GM23248 (cell line): Measurements from ENCODE around the gene VAV2.

Source experiments
- EZH2 ChIP-seq: fragments of 200-600 bp; sonication (generic); IDR thresholded peaks from 2 replicates; pipeline ENCODE4 v1.6.1; 2018; ENCODE audit warnings: antibody characterized with exemption, mild to moderate bottlenecking; ENCODE audit not compliant: insufficient read depth, poor library complexity, severe bottlenecking
- EZH2phosphoT487 ChIP-seq: fragments of 200-600 bp; sonication (generic); IDR thresholded peaks from 2 replicates; pipeline ENCODE4 v1.6.1; 2018; ENCODE audit warnings: antibody characterized with exemption, moderate library complexity, mild to moderate bottlenecking, low read depth; ENCODE audit not compliant: insufficient read depth

DNA sequence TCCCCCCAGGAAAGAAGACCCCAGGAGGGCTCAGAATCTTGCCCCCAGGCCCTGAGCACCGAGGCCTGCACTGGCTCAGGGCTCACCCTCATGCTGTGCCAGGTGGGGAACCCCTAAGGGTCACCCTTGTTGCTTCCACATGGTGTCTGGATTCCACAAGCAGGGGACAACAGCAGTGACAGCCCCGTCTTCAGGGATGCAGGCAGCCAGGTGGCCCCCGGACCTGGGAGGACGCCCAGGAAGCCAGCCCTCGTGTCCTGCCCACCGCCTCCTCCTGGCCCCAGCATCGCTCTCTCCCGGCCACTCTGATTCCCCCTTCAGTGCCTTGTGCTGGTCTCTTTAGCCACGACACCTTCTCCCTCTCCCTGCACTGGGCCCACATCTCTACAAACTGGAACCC lies 194.0 kb downstream of the VAV2 start:
- TF ChIP-seq EZH2 (no peak), EZH2phosphoT487 (no peak)
